H54 (cell line): ENCODE results near the gene GPC6.

ENCODE experiments used
- DNase-seq: peaks from one replicate; pipeline ENCODE4 v3.0.0; 2011; ENCODE audit warnings: low spot score, mixed read lengths; ENCODE audit not compliant: insufficient read length
- FAIRE-seq: peaks from 3 replicates; lab custom pipeline; 2011; peaks lifted over from hg19 to GRCh38; lab: Jason Lieb, UNC
- POLR2A ChIP-seq: IDR thresholded peaks from 2 replicates; pipeline ENCODE4 v1.6.1; 2011; ENCODE audit warnings: low read depth, mild to moderate bottlenecking, low read length

Gene GPC6

DNA sequence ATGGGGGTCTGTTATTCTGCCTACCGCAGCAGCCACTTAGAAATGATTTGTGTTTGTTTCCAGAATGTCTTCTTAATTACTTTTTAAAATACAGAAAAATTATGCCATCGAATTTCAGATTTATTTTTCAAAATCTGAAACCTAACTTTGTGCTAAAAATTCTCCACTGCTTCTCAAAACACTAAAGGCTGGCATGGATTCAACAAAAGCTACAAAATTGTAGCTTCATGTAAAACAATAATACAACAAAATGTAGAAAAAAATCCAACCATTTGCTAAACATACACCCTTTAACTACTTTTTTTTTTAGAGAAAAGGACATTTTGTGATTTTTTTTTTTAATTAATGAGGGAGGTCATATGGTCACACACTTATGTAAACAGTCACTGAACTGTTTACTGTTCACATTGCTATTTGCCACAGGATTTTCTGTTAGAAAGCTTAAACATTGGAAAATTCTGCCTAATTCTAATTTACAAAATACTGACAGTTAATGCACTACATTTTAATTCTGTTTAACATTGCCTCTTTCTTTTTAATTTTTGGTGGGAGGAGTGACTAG, 646.3 kb downstream of the GPC6 start:
- TF ChIP-seq POLR2A = no peak
- no peak for DNase-seq
- no peak for FAIRE-seq

GRCh38 chr13:93875547-93875946, 648.9 kb downstream of the GPC6 start:
- TF ChIP-seq POLR2A = no peak
- no peak for DNase-seq
- peak; percentile 66 for FAIRE-seq

GRCh38 chr13:93876236-93876635, 649.6 kb downstream of the GPC6 start:
- no peak for TF ChIP-seq POLR2A
- DNase-seq (no peak), FAIRE-seq (no peak)

DNA sequence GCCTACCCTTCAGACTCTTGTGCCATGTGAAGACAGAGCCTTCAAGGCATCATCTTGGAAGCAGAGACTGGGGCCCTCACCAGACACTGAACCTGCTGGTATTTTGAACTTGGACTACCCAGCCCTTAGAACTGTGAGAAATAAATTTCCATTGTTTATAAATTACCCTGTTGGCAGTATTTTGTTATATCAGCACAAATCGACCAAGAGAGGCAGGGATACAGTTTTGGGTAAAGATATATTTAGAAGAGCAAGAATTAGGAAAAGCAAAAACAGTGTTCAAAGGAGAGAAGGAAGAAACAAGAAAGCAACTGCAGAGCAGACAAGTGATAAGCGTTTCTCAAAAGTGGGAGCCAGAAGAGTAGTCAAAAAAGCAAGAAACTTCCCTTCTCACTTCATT, 652.1 kb downstream of the GPC6 start:
- no peak for TF ChIP-seq POLR2A
- DNase-seq = no peak
- FAIRE-seq = no peak

DNA sequence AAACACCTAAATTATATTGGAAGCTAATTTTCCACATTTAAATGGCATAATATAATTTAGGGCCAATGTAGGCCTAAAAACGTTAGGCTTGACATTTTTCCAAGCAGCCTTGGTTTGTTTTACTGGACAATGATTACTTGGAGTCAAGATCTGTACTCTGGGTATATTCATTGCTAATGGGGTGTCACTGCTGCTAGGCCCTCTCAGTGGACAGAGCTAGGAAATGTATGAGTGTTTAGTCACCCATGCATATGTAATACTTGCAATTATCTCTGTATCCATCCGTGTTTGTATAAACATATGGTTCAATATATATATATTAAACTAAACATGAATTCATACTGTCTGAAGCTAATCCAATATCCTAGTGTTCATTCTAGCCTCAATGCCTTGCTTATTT, 654.8 kb downstream of the GPC6 start:
- no peak for TF ChIP-seq POLR2A
- DNase-seq (no peak), FAIRE-seq (peak; percentile 94)

DNA sequence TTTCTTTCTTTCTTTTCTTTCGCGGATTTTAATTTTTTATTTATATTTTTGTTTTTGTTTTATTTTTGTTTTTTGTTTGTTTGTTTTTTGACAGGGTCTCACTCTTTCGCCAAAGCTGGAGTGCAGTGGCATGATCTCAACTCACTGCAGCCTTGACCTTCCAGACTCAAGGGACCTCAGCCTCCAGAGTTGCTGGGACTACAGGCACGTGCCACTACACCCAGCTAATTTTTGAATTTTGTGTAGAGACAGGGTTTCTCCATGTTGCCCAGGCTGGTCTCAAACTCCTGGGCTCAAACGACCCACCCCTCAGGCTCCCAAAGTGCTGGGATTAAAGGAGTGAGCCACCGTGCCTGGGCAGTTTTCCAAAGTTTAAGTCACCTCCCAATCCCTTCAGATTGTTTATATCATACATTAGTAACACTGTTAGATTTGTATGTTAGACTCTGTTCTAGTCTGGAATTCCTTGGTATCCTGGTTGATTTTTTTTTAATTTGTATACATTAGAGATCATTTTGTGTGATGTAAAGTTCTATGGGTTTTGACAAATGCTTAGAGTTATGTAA, 655.6 kb downstream of the GPC6 start:
- DNase-seq = no peak
- TF ChIP-seq POLR2A = no peak
- peak; percentile 98 for FAIRE-seq

DNA sequence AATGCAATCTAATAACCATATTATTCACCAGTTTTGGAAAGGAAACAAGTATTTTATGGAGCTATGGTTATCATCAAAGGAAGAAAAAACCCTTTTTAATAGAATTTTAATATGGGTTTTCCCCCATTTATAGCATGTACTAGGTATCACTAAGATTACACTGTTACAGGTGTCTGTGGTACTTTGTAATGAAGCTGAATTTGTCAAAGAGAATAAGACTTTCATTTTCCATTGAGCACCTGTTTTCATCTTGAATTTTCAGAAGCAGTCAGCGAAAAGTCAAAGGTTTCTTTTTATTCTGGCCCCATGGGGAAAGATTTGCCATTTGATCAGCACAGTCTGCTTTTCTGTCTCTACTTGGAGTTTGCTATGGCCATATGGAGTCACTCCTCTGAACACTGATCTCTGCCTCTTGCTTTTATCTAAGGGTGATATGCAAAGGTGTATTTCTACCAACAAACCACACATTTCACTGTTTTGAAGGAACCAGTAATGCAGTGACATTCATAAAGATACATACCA, 662.9 kb downstream of the GPC6 start:
- no peak for TF ChIP-seq POLR2A
- FAIRE-seq (peak; percentile 43), DNase-seq (no peak)

GRCh38 chr13:93899981-93900380, 673.4 kb downstream of the GPC6 start:
- no peak for FAIRE-seq
- TF ChIP-seq POLR2A = no peak
- DNase-seq = no peak

DNA sequence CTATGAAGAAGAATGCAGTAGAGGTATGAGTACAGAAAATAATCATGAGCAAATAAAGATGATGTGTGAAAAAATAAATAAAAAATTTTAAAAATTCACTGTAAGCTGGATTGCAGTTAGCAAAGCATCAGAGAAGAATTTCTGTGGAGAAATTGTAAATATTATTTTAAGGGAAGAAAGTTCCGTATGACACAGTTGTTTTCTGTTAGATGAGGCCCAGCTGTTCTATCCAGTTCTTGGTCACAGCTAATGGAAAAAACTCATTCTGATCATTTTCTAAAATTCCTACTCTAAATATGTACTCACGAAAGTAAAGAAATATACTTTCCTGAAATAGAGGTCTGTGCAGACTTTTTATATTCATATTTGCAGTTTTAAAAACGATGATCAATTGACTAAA, 674.1 kb downstream of the GPC6 start:
- FAIRE-seq (no peak), DNase-seq (no peak)
- no peak for TF ChIP-seq POLR2A

DNA sequence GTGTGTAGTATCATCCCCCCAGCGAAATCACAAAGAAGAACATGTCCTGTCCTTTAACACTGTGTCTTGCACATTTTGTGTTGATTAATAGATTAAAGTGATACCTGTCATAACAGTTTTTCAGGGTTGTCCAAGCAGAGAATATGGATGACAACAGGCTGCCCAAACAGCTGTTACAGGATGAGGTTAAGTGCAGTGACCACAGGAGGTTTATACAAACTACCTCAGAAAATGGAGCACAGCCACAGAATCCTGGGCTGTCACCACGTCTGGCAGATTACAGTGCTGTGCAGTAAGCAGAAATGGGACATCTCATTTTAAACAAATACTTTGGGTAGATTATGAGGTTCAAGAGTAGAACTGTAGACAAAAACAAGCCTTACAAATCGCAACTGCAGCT, 677.3 kb downstream of the GPC6 start:
- FAIRE-seq (no peak), DNase-seq (no peak)
- no peak for TF ChIP-seq POLR2A

- TF ChIP-seq POLR2A = no peak
- no peak for FAIRE-seq
- DNase-seq = no peak
These were observed 688.7 kb downstream of the GPC6 start for GRCh38 chr13:93915269-93915809.

GRCh38 chr13:93922063-93922855, 695.7 kb downstream of the GPC6 start:
- TF ChIP-seq POLR2A = no peak
- DNase-seq (no peak), FAIRE-seq (no peak)

DNA sequence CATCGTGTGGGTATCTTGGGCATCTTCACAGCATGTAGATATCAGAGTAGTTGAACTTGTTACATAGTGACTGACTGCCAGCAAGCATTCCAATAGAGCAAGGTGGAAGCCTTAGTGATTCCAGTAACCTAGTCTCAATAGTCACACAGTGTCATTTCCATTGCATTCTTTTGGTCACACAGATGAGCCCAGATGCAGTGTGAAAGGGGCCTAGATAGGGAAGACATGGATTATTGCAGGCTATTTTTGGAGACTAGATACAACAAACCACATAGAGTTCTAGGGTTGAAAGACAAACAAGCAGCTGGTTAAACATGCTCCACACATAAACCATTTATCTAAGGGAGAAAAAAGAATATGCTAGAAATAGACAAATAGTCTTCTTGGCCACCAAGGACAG, 699.4 kb downstream of the GPC6 start:
- FAIRE-seq (no peak), DNase-seq (no peak)
- no peak for TF ChIP-seq POLR2A

GRCh38 chr13:93926425-93926824, 699.8 kb downstream of the GPC6 start:
- no peak for FAIRE-seq
- no peak for DNase-seq
- no peak for TF ChIP-seq POLR2A
